ENCODE measurements around the gene ZDHHC20.
"Not testable (repeated sequence)": the region's sequence is repeated elsewhere in the genome, so short reads cannot be mapped to it uniquely, and the experiment has no call there.

The ZDHHC20 gene

DNA sequence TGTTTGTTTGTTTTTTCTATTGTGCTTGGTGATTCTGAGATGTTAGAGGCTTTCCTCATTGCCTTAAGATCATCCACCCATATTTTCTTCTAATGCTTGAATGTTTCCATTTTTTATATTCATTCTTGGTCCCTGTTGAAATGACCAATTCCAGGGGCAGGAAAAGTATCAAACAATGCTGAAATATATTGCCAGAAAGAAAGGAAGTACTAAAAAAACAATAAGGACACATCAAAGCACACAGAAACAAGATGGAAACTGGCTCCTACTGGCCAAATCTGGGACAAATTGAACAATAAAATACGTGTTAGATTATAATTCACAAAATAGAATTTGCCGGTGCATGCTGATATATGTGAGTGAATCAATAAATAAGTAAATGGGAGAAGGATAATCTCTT, 23.9 kb downstream of the ZDHHC20 start:
- no peak for DNase-seq

DNA sequence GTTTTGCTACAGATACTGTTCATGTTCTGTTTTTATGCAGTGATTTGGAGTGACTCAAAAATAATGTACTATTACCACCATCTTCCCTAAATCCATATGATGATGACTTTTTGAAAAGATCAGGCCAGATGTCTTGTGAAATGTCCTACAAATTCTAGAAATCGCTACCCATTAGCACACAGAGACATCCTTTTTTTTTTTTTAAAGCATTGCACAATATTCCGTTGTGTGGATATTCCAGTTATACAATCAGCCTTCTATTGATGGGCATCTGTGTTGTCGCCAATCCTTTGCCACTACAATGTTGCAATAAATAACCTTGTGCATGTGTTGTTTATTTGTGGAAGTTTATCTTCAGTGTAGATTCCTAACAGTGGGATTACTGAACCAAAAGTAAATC, 24.5 kb downstream of the ZDHHC20 start:
- DNase-seq = no peak

GRCh38 chr13:21429211-21429610, 29.9 kb downstream of the ZDHHC20 start:
- DNase-seq = no peak

DNA sequence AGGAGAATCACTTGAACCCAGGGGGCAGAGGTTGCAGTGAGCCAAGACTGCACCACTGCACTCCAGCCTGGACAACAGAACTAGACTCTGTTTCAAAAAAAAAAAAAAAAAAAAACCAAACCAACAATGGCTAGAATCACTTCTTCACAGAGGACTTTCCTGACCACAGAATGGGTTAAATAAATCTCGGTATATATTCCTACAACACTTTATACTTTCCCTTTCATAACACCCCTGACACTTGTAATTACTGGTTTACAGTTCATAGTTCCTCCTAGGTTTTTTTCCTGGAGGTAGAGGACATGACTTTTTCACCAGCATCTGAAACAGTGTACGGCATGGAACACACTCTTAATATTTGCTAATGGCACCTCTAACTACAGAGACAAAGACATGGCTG, 31.4 kb downstream of the ZDHHC20 start:
- no peak for DNase-seq

- DNase-seq = no peak
Observed at GRCh38 chr13:21426238-21426637, 32.9 kb downstream of the ZDHHC20 start.

DNA sequence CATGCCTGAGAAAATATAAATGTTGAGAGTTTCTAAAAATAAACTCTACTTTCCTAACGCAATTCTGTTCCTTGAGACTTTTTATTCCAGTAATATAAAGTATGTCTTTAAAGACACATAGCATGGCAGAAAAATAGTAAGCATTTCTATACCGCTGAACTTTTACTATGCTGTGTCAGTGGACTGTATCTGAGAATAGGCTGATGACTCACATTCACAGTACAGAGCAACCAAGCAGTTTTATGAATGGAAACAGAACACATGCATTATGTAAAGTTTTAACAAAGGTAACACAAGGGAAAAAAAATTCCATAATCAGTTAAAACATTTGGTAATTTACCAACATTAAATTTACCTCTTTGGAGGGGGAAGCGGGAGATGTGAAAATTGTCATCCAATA, 38.4 kb downstream of the ZDHHC20 start:
- peak; percentile 21 for DNase-seq

- peak; percentile 51 for DNase-seq
Observed at GRCh38 chr13:21413013-21413412, 46.1 kb downstream of the ZDHHC20 start.

- not testable (repeated sequence) for DNase-seq
Observed at GRCh38 chr13:21410453-21410852, 48.6 kb downstream of the ZDHHC20 start.

GRCh38 chr13:21405309-21405708, 53.8 kb downstream of the ZDHHC20 start:
- no peak for DNase-seq

GRCh38 chr13:21402586-21403307, 56.4 kb downstream of the ZDHHC20 start:
- peak; percentile 59 for DNase-seq

DNA sequence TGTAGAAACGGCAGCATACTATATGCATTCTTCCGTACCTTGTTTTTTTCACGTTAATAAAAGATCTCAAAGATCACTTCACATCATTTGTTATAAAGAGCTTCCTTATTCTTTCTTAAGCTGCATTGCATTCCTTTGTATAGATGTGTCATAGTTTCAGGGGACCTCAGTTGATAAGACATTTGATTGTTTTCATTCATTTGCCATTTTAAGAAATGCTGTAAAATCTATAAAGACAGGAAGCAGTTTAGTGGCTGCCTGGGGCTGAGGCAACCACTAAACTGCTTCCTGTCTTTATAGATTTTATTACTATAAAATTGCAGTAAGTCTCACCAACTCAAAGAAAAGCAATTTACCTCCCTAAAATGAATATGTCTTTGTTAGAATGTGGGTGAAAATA, 59.4 kb downstream of the ZDHHC20 start:
- no peak for DNase-seq

DNA sequence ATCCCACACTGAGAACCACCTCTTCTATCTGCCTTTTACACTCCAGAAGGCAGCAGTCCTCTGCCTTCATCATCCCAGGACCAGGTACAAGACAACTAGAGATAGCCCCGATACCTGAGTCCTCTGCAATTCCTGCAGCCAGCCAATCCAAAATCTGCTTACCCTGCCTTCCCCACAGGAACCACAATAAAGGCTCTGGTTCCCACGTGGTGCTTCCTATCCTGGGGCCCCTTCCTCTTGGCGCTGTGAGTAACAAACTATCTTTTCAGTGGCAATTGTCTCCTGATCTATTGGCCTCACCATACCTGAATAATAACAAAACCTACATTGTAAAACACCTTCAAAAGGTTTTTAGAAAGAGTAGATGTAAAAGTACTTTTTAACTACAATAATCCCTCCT, 63.1 kb downstream of the ZDHHC20 start:
- DNase-seq = no peak

DNA sequence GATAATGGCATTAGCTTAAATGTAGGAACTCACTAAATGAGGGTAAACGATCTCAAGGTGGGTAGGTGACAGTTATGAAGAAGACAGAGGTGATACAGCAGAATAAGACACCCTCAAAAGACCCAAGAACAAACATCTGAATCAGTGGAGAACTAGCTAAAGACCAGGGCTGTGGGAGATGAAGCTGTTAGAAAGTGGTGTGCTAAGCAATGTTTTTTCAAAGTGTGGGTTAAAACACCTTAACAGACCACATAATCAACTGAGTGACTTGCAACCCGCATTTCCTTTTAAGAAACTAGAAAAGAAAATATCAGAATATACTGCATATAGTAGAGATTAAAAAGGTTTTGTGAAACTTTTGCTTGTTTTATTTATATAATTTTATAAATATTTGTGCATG, 70.0 kb downstream of the ZDHHC20 start:
- no peak for DNase-seq

DNA sequence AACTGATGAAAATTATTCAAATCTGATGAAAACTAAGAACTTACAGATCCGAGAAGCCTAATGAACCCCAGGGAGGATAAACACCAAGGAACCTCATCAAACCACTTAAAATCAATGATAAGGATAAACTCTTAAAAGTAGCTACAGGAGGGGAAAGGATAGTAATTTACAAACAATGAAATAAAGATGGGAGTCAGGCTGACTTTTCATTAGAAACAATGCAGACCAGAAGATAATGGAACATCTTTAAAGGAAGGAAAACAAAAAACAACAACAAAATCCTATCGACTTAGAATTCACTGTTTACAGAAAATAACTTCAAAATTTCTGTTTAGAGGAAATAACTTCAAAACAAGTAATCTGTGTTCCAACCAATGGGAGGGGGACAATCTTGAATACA, 73.4 kb downstream of the ZDHHC20 start:
- DNase-seq = no peak

DNA sequence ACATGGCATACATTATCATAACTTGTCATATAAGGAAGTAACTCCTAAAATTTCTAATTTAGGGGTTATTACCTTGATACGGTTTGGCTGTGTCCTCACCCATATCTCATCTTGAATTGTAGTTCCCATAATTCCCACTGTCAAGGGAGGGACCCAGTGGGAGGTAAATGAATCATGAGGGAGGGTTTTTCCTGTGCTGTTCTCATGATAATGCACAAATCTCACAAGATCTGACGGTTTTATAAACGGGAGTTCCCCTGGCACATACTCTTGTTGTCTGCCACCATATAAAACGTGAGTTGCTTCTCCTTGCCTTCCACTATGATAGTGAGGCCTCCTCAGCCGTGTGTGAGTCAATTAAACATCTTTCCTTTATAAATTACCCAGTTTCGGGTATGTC, 76.0 kb downstream of the ZDHHC20 start:
- DNase-seq = no peak

DNA sequence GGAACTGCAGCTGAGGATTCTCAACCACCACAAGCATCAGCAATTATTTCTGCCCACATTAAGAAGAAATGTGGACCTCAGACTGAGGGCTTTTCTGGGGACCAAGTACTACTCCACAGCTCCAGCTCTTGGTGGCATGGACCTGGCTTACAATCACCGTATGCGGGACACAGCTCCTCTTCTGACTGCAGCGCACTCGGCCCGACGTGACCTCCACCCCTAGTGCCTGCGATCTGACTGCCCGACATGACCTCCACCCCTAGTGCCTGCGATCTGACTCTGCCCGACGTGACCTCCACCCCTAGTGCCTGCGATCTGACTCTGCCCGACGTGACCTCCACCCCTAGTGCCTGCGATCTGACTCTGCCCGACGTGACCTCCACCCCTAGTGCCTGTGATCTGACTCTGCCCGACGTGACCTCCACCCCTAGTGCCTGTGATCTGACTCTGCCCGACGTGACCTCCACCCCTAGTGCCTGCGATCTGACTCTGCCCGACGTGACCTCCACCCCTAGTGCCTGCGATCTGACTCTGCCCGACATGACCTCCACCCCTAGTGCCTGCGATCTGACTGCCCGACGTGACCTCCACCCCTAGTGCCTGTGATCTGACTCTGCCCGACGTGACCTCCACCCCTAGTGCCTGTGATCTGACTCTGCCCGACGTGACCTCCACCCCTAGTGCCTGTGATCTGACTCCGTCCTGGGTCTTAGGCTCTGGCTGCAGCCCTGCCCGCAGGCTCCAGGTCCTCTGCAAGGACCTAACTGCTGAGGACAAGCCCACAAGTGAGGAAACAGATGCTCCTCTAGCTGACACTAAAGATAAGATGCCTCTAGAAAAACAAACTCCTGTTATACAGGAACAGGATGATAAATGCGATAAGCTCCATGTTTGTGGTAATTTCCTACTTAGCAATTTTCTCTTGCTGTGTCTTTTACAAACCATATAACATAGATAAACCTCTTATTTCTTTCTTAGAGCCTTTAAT, 81.8 kb downstream of the ZDHHC20 start:
- not testable (repeated sequence) for DNase-seq

- DNase-seq = no peak
Observed at GRCh38 chr13:21372530-21372929, 86.6 kb downstream of the ZDHHC20 start.

DNA sequence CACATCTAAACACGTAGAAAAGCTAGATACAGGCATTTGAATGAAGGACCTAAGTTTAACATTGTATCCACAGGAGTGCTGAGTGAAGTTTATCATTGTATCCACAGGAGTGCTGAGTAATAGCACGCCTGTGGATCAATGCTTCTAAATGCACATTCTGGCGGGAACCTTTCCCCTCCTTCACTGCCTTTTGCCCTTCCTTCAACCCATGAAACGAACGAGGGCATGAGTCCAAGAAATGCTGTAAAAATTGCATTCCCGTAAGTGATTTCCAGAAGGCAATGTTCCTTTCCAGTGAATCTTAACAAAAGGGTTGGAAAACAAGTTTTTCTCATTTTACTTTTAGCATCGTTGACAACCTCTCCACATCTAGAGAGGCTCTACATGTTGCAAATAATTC, 88.1 kb downstream of the ZDHHC20 start:
- DNase-seq = no peak

DNA sequence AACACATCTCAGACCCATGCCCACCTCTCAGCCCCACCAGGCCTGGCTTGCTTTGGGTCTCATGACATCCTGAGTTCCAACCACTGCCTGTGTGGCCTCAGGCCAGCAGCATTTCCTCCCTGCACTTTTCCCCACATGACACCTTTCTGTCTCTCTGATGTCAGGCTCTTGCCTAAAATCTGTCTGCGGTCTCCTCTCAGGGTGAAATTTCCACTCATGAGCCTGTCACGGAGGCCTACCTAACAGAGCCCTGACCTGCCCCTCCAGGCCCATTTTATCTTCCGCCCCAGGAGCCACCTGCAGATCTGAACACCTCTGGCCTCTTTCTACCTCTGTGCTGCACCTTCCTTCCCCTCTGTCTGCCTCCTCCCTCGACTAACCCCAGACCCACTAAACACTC, 93.5 kb downstream of the ZDHHC20 start:
- no peak for DNase-seq

DNA sequence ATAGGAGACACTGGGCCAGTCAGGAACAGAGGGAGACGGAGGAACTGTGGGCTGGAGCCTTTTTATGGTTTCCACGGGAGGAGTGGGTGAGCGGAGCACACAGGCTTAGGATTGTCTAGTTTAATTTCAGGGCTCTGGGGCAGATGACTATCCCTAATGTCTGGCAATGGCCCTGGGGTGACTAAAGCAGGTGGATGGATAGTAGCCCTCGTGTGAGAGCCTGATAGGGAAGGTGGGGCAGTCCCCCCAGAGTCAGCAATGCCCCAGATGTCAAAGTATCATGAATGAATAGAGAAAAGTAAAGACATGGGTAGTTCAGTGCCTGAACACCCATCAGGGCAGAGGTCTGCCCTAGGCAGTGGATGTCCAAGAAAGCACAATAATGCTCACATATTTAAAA, 94.2 kb downstream of the ZDHHC20 start:
- no peak for DNase-seq

GRCh38 chr13:21364357-21364756, 94.7 kb downstream of the ZDHHC20 start:
- DNase-seq = no peak

DNA sequence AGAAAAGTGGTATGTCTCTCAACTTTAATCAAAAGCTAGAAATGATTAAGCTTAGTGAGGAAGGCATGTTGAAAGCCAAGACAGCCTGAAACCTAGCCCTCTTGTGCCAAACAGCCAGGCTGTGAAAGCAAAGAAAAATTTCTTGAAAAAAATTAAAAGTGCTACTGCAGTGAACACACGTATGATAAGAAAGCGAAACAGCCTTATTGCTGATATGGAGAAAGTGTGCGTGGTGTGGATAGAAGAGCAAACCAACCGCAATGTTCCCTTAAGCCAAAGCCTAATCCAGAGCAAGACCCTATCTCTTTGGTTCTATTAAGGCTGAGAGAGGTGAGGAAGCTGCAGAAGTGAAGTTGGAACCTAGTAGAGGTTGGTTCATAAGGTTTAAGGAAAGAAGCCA, 96.4 kb downstream of the ZDHHC20 start:
- DNase-seq = no peak

DNA sequence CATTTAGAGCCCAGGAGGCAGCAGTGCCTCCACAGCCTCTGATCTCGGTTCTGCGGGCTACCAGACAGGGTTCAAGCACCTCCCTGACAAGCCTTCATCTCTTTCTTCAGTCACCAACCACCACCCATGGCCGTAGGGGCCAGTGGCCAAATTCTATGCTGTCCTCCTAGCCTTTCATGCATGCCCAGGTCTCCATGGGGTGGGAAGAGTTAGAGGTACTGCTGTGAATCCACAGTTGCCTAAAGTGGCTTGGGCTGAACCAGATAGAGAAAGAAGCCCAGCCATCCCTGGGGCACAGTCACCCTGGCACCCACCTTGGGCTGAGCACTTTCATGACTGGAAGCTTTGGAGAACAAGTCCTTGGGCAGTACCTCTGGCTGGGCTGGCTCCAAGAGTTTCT, 97.4 kb downstream of the ZDHHC20 start:
- no peak for DNase-seq

- no peak for DNase-seq
Observed at GRCh38 chr13:21361123-21361522, 98.0 kb downstream of the ZDHHC20 start.

All from HCEC 1CT (cell line).